H1 (cell line): ENCODE data around the gene SMARCE1. TPM values are rescaled to one million over a fixed set of nuclear protein-coding genes. Genes with fewer than 3 reads are reported as not detected.
A peak's percentile ranks its signal among the peaks of the same experiment; 100 is the strongest.

ENCODE experiments used
- ASH2L ChIP-seq: fragments of 200-600, 300-600 bp; sonication (generic); IDR thresholded peaks from one replicate; pipeline ENCODE4 v1.7.1; 2017; ENCODE audit warnings: low read length
- BRCA1 ChIP-seq: IDR thresholded peaks from 2 replicates; pipeline ENCODE4 v1.6.1; 2012; ENCODE audit warnings: low read depth, low read length, improper control_type of control experiment
- CTBP2 ChIP-seq: IDR thresholded peaks from 2 replicates; pipeline ENCODE4 v1.7.0; 2011; ENCODE audit warnings: borderline replicate concordance, mild to moderate bottlenecking, moderate library complexity, mixed read lengths, low read length; ENCODE audit not compliant: insufficient read depth, insufficient read length
- EP300 ChIP-seq, 2 experiments: IDR thresholded peaks; 1 replicate in 1 of 2; 2 replicates in 1 of 2; pipeline ENCODE4 v1.6.1; 2011 to 2012; ENCODE audit warnings: low read depth in 2 of 2, low read length in 2 of 2, mild to moderate bottlenecking in 2 of 2, borderline replicate concordance in 1 of 2, inconsistent platforms in 1 of 2, moderate library complexity in 1 of 2
- GABPA ChIP-seq: IDR thresholded peaks from 2 replicates; pipeline ENCODE4 v1.6.1; 2011; ENCODE audit warnings: mild to moderate bottlenecking, low read length, moderate library complexity, borderline replicate concordance; ENCODE audit not compliant: insufficient read depth
- GTF2F1 ChIP-seq: IDR thresholded peaks from 2 replicates; pipeline ENCODE4 v1.6.1; 2012; ENCODE audit warnings: low read depth, low read length, improper control_type of control experiment, borderline replicate concordance
- HDAC2 ChIP-seq, 2 experiments: fragments of 300-600 bp in 1 of 2; sonication (generic) in 1 of 2; IDR thresholded peaks; 2 replicates each; pipeline ENCODE4 v1.6.1; 2011 to 2012; ENCODE audit warnings: low read depth in 2 of 2, low read length in 2 of 2, mild to moderate bottlenecking in 2 of 2, moderate library complexity in 2 of 2, borderline replicate concordance in 1 of 2, inconsistent platforms in 1 of 2
- KDM4A ChIP-seq: IDR thresholded peaks from one replicate; pipeline ENCODE4 v1.7.1; 2012; ENCODE audit warnings: low read depth, mild to moderate bottlenecking, moderate library complexity, low read length, inconsistent platforms; ENCODE audit not compliant: severe bottlenecking
- KDM5A ChIP-seq: fragments of 200-600 bp; IDR thresholded peaks from 2 replicates; pipeline ENCODE4 v1.7.1; 2012; ENCODE audit warnings: mild to moderate bottlenecking, low read length, inconsistent platforms, mixed read lengths
- MAFK ChIP-seq: IDR thresholded peaks from 2 replicates; pipeline ENCODE4 v1.6.1; 2012; ENCODE audit warnings: low read depth, mild to moderate bottlenecking, improper control_type of control experiment, low read length
- MAX ChIP-seq: IDR thresholded peaks from 2 replicates; pipeline ENCODE4 v1.6.1; 2012; ENCODE audit warnings: inconsistent platforms
- POLR2A ChIP-seq, 2 experiments: IDR thresholded peaks; 1 replicate in 1 of 2; 2 replicates in 1 of 2; pipeline ENCODE4 v1.6.1; 2011; ENCODE audit warnings: low read depth in 2 of 2, low read length in 2 of 2, mild to moderate bottlenecking in 2 of 2; ENCODE audit errors: control extremely low read depth in 1 of 2
- RAD21 ChIP-seq, 2 experiments: IDR thresholded peaks in 1 of 2; conservative IDR thresholded peaks in 1 of 2; 2 replicates each; pipeline ENCODE4 v1.6.1; 2011; ENCODE audit warnings: low read depth in 2 of 2, low read length in 2 of 2, improper control_type of control experiment in 1 of 2, inconsistent platforms in 1 of 2, mild to moderate bottlenecking in 1 of 2, moderate library complexity in 1 of 2
- RBBP5 ChIP-seq: IDR thresholded peaks from 2 replicates; pipeline ENCODE4 v1.7.1; 2012; ENCODE audit warnings: low read depth, mild to moderate bottlenecking, inconsistent platforms, low read length, moderate library complexity, borderline replicate concordance
- RFX5 ChIP-seq: IDR thresholded peaks from 2 replicates; pipeline ENCODE4 v1.6.1; 2011; ENCODE audit warnings: low read depth, low read length, improper control_type of control experiment, borderline replicate concordance
- RXRA ChIP-seq: IDR thresholded peaks from 2 replicates; pipeline ENCODE4 v1.6.1; 2011; ENCODE audit warnings: low read depth, mild to moderate bottlenecking, low read length, moderate library complexity; ENCODE audit not compliant: insufficient read depth
- SAP30 ChIP-seq: fragments of 300-600 bp; sonication (generic); IDR thresholded peaks from 2 replicates; pipeline ENCODE4 v1.7.1; 2012; ENCODE audit warnings: low read length, moderate library complexity, mild to moderate bottlenecking, inconsistent platforms; ENCODE audit not compliant: insufficient read depth, insufficient replicate concordance
- SIN3A ChIP-seq, 2 experiments: IDR thresholded peaks in 1 of 2; conservative IDR thresholded peaks in 1 of 2; 2 replicates each; pipeline ENCODE4 v1.6.1; 2011 to 2012; ENCODE audit warnings: low read length in 2 of 2, improper control_type of control experiment in 1 of 2, low read depth in 1 of 2, mild to moderate bottlenecking in 1 of 2
- SIX5 ChIP-seq: IDR thresholded peaks from 2 replicates; pipeline ENCODE4 v1.6.1; 2011; ENCODE audit warnings: mild to moderate bottlenecking, low read depth, low read length
- SRF ChIP-seq: IDR thresholded peaks from 2 replicates; pipeline ENCODE4 v1.6.1; 2011; ENCODE audit warnings: mild to moderate bottlenecking, low read depth, low read length, moderate library complexity
- SUZ12 ChIP-seq: fragments of 200-600 bp; sonication (generic); IDR thresholded peaks from 2 replicates; pipeline ENCODE4 v1.6.1; 2012; ENCODE audit warnings: mild to moderate bottlenecking, inconsistent platforms, low read length, moderate library complexity, mixed read lengths
- YY1 ChIP-seq: IDR thresholded peaks from 2 replicates; pipeline ENCODE4 v1.6.1; 2011; ENCODE audit warnings: low read depth, mild to moderate bottlenecking, low read length
- polyA plus RNA-seq, 7 experiments: library from polyadenylated mRNA; depleted of rRNA in 3 of 7; stranded (reverse) in 5 of 7; unstranded in 2 of 7; fragments of >200 nt in 5 of 7; fragments of 200-250 nt in 2 of 7; gene quantifications; 1 replicate in 5 of 7; 2 replicates in 1 of 7; 4 replicates in 1 of 7; pipeline versions ENCODE4 v1.2.1 to v1.2.3, GENCODE V29; 2011 to 2013; ENCODE audit warnings: missing spikeins in 2 of 7, mixed read lengths in 2 of 7
- total RNA-seq: library from RNA; stranded (reverse); fragmentation: NEBNext Ultra II Directional; extraction: Animal tissue kit (Norgen Biotek cat#: 25700); gene quantifications from 2 replicates; pipeline ENCODE4 v1.2.1, GENCODE V29; 2021

SMARCE1 gene
- total and polyA plus RNA-seq, 2 of the 8 experiments (the other 6 are each of a cell fraction or from before 2014, with no cell fraction given) = 30.7 to 131 TPM

- TF ChIP-seq MAX (no peak; the same call in 1 of the 2 replicates), CTBP2 (no peak), SIX5 (no peak), GTF2F1 (no peak), SIN3A (conservative IDR thresholded peaks at IDR 0.05 in 1 of 2, IDR thresholded peaks at IDR 0.05 in 1 of 2; ENCODE audit: low read depth in 1 of 2, low read length in 2 of 2) (0 out of 4 replicates have a peak, but pooled peaks of 1 of the 2 experiments have one; percentile 7), SUZ12 (no peak), KDM5A (no peak; the same call in 1 of the 2 replicates), ASH2L (peak; percentile 98), SAP30 (no peak), KDM4A (peak; percentile 74), MAFK (no peak), RAD21 (IDR thresholded peaks at IDR 0.05 in 1 of 2, conservative IDR thresholded peaks at IDR 0.05 in 1 of 2; ENCODE audit: low read depth in 2 of 2, low read length in 2 of 2) (no peak), BRCA1 (no peak), GABPA (no peak), YY1 (no peak), RBBP5 (peak; percentile 82; the same call in 1 of the 2 replicates), RXRA (no peak), EP300 (IDR thresholded peaks at IDR 0.05; ENCODE audit: borderline replicate concordance in 1 of 2, low read depth in 2 of 2, low read length in 2 of 2) (peak in 1 of 2 experiments; percentile 90; a peak in 1 of 3 replicates), SRF (no peak), POLR2A (IDR thresholded peaks at IDR 0.05; ENCODE audit: control extremely low read depth in 1 of 2, low read depth in 2 of 2, low read length in 2 of 2) (peak; percentile 49 to 78), RFX5 (no peak), HDAC2 (IDR thresholded peaks at IDR 0.05; ENCODE audit: borderline replicate concordance in 1 of 2, low read depth in 2 of 2, low read length in 2 of 2) (no peak)
These were observed at the start of gene SMARCE1 (continued) for GRCh38 chr17:40647624-40648383.
